H1 (cell line): ENCODE results near the gene SOS1. TPM values are rescaled to one million over a fixed set of nuclear protein-coding genes. Genes with fewer than 3 reads are reported as not detected.

Source experiments
- NANOG ChIP-seq: IDR thresholded peaks from 2 replicates; pipeline ENCODE4 v1.6.1; 2011; ENCODE audit warnings: low read length, low read depth, mild to moderate bottlenecking, inconsistent platforms; ENCODE audit not compliant: insufficient read depth, poor library complexity, severe bottlenecking
- polyA plus RNA-seq, 7 experiments: library from polyadenylated mRNA; depleted of rRNA in 3 of 7; stranded (reverse) in 5 of 7; unstranded in 2 of 7; fragments of >200 nt in 5 of 7; fragments of 200-250 nt in 2 of 7; gene quantifications; 1 replicate in 5 of 7; 2 replicates in 1 of 7; 4 replicates in 1 of 7; pipeline versions ENCODE4 v1.2.1 to v1.2.3, GENCODE V29; 2011 to 2013; ENCODE audit warnings: missing spikeins in 2 of 7, mixed read lengths in 2 of 7
- total RNA-seq: library from RNA; stranded (reverse); fragmentation: NEBNext Ultra II Directional; extraction: Animal tissue kit (Norgen Biotek cat#: 25700); gene quantifications from 2 replicates; pipeline ENCODE4 v1.2.1, GENCODE V29; 2021
- TF ChIP-seq, protein P1 (sequence below): fragments of 300-600 bp; sonication (generic); IDR thresholded peaks from 2 replicates; pipeline ENCODE4 v1.7.1; 2012; ENCODE audit warnings: low read length, moderate library complexity, mild to moderate bottlenecking, inconsistent platforms; ENCODE audit not compliant: insufficient replicate concordance

SOS1 gene
- total and polyA plus RNA-seq, 2 of the 8 experiments (the other 6 are each of a cell fraction or from before 2014, with no cell fraction given) = 25.7 to 27.0 TPM

DNA sequence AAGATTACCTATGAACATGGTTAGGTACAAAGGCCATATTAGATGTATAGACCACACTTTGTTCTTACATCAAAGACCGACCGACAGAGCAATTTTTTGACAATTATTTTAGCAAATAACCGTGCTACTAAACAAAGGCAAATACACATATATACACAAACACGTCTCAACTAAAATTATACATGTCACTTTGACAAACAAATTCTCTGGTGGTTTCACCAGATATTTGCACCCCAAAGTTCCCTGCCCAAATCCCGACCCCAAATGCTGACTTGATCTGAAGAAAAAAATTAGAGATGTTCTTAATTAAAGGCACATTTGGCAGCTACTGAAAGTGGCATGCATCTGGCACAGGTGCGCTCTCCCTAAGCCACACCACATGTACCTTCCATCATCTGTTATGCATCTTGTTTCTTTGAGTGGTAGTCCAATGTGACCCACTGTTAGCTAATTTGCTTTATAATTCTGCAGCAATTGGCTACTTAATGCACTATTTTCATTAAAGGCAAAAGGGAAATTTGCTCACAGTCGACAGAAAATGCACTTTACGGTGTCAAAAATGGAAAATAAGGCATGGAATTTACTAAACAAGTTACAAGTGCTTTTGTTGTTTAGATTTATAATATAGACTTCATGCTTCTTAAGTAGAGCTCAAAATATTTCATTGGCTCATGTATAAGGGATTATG lies 139.0 kb downstream of the SOS1 start (continued):
- TF ChIP-seq, protein P1, sequence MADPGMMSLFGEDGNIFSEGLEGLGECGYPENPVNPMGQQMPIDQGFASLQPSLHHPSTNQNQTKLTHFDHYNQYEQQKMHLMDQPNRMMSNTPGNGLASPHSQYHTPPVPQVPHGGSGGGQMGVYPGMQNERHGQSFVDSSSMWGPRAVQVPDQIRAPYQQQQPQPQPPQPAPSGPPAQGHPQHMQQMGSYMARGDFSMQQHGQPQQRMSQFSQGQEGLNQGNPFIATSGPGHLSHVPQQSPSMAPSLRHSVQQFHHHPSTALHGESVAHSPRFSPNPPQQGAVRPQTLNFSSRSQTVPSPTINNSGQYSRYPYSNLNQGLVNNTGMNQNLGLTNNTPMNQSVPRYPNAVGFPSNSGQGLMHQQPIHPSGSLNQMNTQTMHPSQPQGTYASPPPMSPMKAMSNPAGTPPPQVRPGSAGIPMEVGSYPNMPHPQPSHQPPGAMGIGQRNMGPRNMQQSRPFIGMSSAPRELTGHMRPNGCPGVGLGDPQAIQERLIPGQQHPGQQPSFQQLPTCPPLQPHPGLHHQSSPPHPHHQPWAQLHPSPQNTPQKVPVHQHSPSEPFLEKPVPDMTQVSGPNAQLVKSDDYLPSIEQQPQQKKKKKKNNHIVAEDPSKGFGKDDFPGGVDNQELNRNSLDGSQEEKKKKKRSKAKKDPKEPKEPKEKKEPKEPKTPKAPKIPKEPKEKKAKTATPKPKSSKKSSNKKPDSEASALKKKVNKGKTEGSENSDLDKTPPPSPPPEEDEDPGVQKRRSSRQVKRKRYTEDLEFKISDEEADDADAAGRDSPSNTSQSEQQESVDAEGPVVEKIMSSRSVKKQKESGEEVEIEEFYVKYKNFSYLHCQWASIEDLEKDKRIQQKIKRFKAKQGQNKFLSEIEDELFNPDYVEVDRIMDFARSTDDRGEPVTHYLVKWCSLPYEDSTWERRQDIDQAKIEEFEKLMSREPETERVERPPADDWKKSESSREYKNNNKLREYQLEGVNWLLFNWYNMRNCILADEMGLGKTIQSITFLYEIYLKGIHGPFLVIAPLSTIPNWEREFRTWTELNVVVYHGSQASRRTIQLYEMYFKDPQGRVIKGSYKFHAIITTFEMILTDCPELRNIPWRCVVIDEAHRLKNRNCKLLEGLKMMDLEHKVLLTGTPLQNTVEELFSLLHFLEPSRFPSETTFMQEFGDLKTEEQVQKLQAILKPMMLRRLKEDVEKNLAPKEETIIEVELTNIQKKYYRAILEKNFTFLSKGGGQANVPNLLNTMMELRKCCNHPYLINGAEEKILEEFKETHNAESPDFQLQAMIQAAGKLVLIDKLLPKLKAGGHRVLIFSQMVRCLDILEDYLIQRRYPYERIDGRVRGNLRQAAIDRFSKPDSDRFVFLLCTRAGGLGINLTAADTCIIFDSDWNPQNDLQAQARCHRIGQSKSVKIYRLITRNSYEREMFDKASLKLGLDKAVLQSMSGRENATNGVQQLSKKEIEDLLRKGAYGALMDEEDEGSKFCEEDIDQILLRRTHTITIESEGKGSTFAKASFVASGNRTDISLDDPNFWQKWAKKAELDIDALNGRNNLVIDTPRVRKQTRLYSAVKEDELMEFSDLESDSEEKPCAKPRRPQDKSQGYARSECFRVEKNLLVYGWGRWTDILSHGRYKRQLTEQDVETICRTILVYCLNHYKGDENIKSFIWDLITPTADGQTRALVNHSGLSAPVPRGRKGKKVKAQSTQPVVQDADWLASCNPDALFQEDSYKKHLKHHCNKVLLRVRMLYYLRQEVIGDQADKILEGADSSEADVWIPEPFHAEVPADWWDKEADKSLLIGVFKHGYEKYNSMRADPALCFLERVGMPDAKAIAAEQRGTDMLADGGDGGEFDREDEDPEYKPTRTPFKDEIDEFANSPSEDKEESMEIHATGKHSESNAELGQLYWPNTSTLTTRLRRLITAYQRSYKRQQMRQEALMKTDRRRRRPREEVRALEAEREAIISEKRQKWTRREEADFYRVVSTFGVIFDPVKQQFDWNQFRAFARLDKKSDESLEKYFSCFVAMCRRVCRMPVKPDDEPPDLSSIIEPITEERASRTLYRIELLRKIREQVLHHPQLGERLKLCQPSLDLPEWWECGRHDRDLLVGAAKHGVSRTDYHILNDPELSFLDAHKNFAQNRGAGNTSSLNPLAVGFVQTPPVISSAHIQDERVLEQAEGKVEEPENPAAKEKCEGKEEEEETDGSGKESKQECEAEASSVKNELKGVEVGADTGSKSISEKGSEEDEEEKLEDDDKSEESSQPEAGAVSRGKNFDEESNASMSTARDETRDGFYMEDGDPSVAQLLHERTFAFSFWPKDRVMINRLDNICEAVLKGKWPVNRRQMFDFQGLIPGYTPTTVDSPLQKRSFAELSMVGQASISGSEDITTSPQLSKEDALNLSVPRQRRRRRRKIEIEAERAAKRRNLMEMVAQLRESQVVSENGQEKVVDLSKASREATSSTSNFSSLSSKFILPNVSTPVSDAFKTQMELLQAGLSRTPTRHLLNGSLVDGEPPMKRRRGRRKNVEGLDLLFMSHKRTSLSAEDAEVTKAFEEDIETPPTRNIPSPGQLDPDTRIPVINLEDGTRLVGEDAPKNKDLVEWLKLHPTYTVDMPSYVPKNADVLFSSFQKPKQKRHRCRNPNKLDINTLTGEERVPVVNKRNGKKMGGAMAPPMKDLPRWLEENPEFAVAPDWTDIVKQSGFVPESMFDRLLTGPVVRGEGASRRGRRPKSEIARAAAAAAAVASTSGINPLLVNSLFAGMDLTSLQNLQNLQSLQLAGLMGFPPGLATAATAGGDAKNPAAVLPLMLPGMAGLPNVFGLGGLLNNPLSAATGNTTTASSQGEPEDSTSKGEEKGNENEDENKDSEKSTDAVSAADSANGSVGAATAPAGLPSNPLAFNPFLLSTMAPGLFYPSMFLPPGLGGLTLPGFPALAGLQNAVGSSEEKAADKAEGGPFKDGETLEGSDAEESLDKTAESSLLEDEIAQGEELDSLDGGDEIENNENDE = no peak
- TF ChIP-seq NANOG = no peak
